HCT116 (cell line): ENCODE measurements around the gene CDNF. TPM values are rescaled to one million over a fixed set of nuclear protein-coding genes. Genes with fewer than 3 reads are reported as not detected.

Experiments
- ATAC-seq: fragments of 200-7000 bp; cut with Tn5 transposase; 2 replicates; pipeline ENCODE4 v1.9.1; 2020; ENCODE audit warnings: mild to moderate bottlenecking, moderate library complexity
- BruUV-seq: library from RNA; stranded (reverse); fragments of 400-500 nt; replicated peaks from 2 replicates; lab custom pipeline; 2021; lab: Mats Ljungman, UMichigan
- CTCF ChIA-PET: fragments of 300-600 bp; sonication (Branson Sonifier 250); formaldehyde crosslinking; loops from one replicate; lab custom pipeline; 2021; ENCODE audit warnings: antibody characterized with exemption; lab: Charles Lee
- POLR2A ChIA-PET: fragments of 300-600, 350-600 bp; sonication (Branson Sonifier 250); formaldehyde crosslinking; loops from one replicate; lab custom pipeline; 2021; ENCODE audit warnings: antibody characterized with exemption; lab: Charles Lee
- RAD21 ChIA-PET, 2 experiments: fragments of 300-600 bp; sonication (Branson Sonifier 250); formaldehyde crosslinking; loops; one replicate each; lab custom pipeline; 2023; ENCODE audit warnings: low total read pairs in 2 of 2; ENCODE audit not compliant: uncharacterized antibody in 2 of 2, unreplicated experiment in 2 of 2, low non-redundant PET in 1 of 2; lab: Charles Lee
- DNase-seq: peaks from one replicate; pipeline ENCODE4 v3.0.0-alpha.2; 2010; ENCODE audit warnings: low read depth, low spot score
- H2AFZ ChIP-seq: fragments of 200-600 bp; shearing (Covaris generic), sonication (generic); 2 replicates; pipeline ENCODE4 v1.6.1; 2017; ENCODE audit warnings: low read depth, mixed run types, mixed read lengths, antibody characterized with exemption, low read length; ENCODE audit not compliant: poor library complexity, severe bottlenecking
- H3K27ac ChIP-seq: 2 replicates; pipeline ENCODE4 v1.5.1; 2012; ENCODE audit warnings: low read depth, low read length
- H3K27me3 ChIP-seq: fragments of 200-600 bp; sonication (generic); 2 replicates; pipeline ENCODE4 v1.6.1; 2016; ENCODE audit warnings: mixed run types, low read length, mixed read lengths; ENCODE audit not compliant: insufficient read depth
- H3K36me3 ChIP-seq, 2 experiments: fragments of 200-500 bp in 1 of 2; fragments of 200-600 bp in 1 of 2; sonication (Bioruptor generic) in 1 of 2; sonication (generic) in 1 of 2; 2 replicates each; pipeline versions ENCODE4 v1.5.1 to v1.6.1; 2014 to 2016; ENCODE audit warnings: low read length in 2 of 2, inconsistent platforms in 1 of 2, mixed read lengths in 1 of 2, mixed run types in 1 of 2; ENCODE audit not compliant: insufficient read depth in 2 of 2, control insufficient read depth in 1 of 2
- H3K4me1 ChIP-seq, 2 experiments: fragments of 200-600 bp in 1 of 2; sonication (generic) in 1 of 2; 2 replicates each; pipeline versions ENCODE4 v1.5.1 to v1.6.1; 2012 to 2017; ENCODE audit warnings: low read length in 2 of 2, inconsistent platforms in 1 of 2, mild to moderate bottlenecking in 1 of 2, mixed read lengths in 1 of 2, mixed run types in 1 of 2, moderate library complexity in 1 of 2; ENCODE audit not compliant: insufficient read depth in 2 of 2, control insufficient read depth in 1 of 2
- H3K4me2 ChIP-seq: fragments of 200-600 bp; sonication (generic); 2 replicates; pipeline ENCODE4 v1.6.1; 2017; ENCODE audit warnings: mixed run types, low read length, mixed read lengths
- H3K4me3 ChIP-seq, 2 experiments: fragments of 200-600 bp in 1 of 2; sonication (generic) in 1 of 2; replicated peaks in 1 of 2; 2 replicates each; pipeline ENCODE4 v1.5.1; 2011 to 2016; ENCODE audit warnings: low read length in 2 of 2, control low read depth in 1 of 2, low read depth in 1 of 2, mild to moderate bottlenecking in 1 of 2, mixed read lengths in 1 of 2, mixed run types in 1 of 2
- H3K79me2 ChIP-seq: fragments of 200-600 bp; sonication (generic); 2 replicates; pipeline ENCODE4 v1.6.1; 2017; ENCODE audit warnings: mild to moderate bottlenecking, mixed run types, low read length, moderate library complexity, mixed read lengths; ENCODE audit not compliant: insufficient read depth
- H3K9ac ChIP-seq: fragments of 200-600 bp; sonication (generic); 2 replicates; pipeline ENCODE4 v1.6.1; 2016; ENCODE audit warnings: low read length, mixed read lengths
- H3K9me2 ChIP-seq: fragments of 200-600 bp; sonication (generic), shearing (Covaris generic); 2 replicates; pipeline ENCODE4 v1.6.1; 2017; ENCODE audit warnings: mixed run types, mild to moderate bottlenecking, moderate library complexity; ENCODE audit not compliant: insufficient read depth
- H3K9me3 ChIP-seq, 2 experiments: fragments of 200-500 bp in 1 of 2; fragments of 200-600 bp in 1 of 2; sonication (Bioruptor generic) in 1 of 2; sonication (generic) in 1 of 2; 2 replicates each; pipeline ENCODE4 v1.6.1; 2014 to 2017; ENCODE audit warnings: low read length in 2 of 2, mixed read lengths in 2 of 2, inconsistent platforms in 1 of 2, low read depth in 1 of 2, mild to moderate bottlenecking in 1 of 2, mixed run types in 1 of 2, moderate library complexity in 1 of 2; ENCODE audit not compliant: control insufficient read depth in 1 of 2, insufficient read depth in 1 of 2
- H4K20me1 ChIP-seq: fragments of 200-600 bp; sonication (generic), shearing (Covaris generic); 2 replicates; pipeline ENCODE4 v1.6.1; 2017; ENCODE audit warnings: mixed run types, mild to moderate bottlenecking, moderate library complexity; ENCODE audit not compliant: insufficient read depth
- ELF1 ChIP-seq: IDR thresholded peaks from 2 replicates; pipeline ENCODE4 v1.6.1; 2012; ENCODE audit warnings: low read depth, borderline replicate concordance
- EZH2phosphoT487 ChIP-seq: fragments of 200-600 bp; IDR thresholded peaks from 2 replicates; pipeline ENCODE4 v1.6.1; 2018; ENCODE audit warnings: antibody characterized with exemption, borderline replicate concordance
- FOSL1 ChIP-seq: IDR thresholded peaks from 2 replicates; pipeline ENCODE4 v1.6.1; 2012; ENCODE audit warnings: low read depth
- POLR2AphosphoS5 ChIP-seq: IDR thresholded peaks from 2 replicates; pipeline ENCODE4 v1.6.1; 2011; ENCODE audit warnings: mild to moderate bottlenecking, low read depth, low read length, moderate library complexity
- RAD21 ChIP-seq: IDR thresholded peaks from 2 replicates; pipeline ENCODE4 v1.6.1; 2012; ENCODE audit warnings: low read depth, mild to moderate bottlenecking
- TCF7L2 ChIP-seq: IDR thresholded peaks from 2 replicates; pipeline ENCODE4 v1.7.0; 2011; ENCODE audit warnings: borderline replicate concordance, inconsistent platforms; ENCODE audit not compliant: insufficient read depth, insufficient read length; ENCODE audit errors: extremely low read depth
- YY1 ChIP-seq: IDR thresholded peaks from 2 replicates; pipeline ENCODE4 v1.6.1; 2011; ENCODE audit warnings: low read length, low read depth, moderate library complexity, mild to moderate bottlenecking; ENCODE audit not compliant: insufficient replicate concordance; ENCODE audit errors: extremely low read depth
- ZNF274 ChIP-seq: fragments of 200-500 bp; sonication (Bioruptor generic); IDR thresholded peaks from 2 replicates; pipeline ENCODE4 v1.6.1; 2014; ENCODE audit warnings: mild to moderate bottlenecking, low read depth, low read length, inconsistent platforms
- intact Hi-C: fragments of 100-400 bp; cut with micrococcal nuclease; formaldehyde crosslinking; loops from 2 replicates; pipeline ENCODE4 v1.10.0; 2022
- total RNA-seq: library from RNA; stranded (reverse); gene quantifications from one replicate; pipeline ENCODE4 v1.2.1, GENCODE V29; 2021; ENCODE audit not compliant: unreplicated experiment

The CDNF gene
- total RNA-seq, 1 experiment from 2014 or later: 1.1 TPM

DNA sequence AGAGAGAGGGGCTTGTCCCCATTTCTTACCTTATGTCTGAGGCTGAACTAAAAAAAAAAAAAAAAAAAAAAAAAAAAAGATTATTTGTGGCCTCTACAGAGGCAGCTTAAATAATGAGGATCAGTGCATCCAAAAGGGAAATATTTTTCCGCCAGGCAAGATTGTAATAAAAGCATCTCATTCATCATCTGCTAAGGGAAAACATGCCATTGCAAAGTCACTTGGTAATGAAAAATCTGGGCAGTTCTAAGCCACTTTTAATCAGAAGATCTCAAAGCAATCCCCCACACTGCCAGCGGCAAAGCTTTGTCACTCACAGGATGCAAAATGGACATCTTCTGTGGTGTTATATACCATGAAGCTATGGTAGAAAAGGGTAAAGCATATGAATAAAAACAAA, 66.9 kb downstream of the CDNF start:
- H3K4me2 ChIP-seq: no peak overlapping the region
- ATAC-seq (no peak), DNase-seq (no peak)
- no peak overlapping the region for H3K4me3 ChIP-seq
- ChIA-PET POLR2A (no interaction called here), CTCF (no interaction called here), RAD21 (no interaction called here)
- H3K9ac ChIP-seq: no peak overlapping the region
- no TSS peak for BruUV-seq
- intact Hi-C loops: no loop called here
- no peak overlapping the region for H3K27ac ChIP-seq
- no peaks in the 10 kb centered on the region for H3K9me2 ChIP-seq
- no peaks in the 10 kb centered on the region for H3K36me3 ChIP-seq
- H4K20me1 ChIP-seq: no peaks in the 10 kb centered on the region
- no peak overlapping the region for H2AFZ ChIP-seq
- H3K4me1 ChIP-seq: no peaks in the 10 kb centered on the region
- no peaks in the 10 kb centered on the region for H3K9me3 ChIP-seq
- no peaks in the 10 kb centered on the region for H3K79me2 ChIP-seq
- H3K27me3 ChIP-seq: no peaks in the 10 kb centered on the region
- TF ChIP-seq EZH2phosphoT487: no peak
- TF ChIP-seq YY1: no peak
- TF ChIP-seq FOSL1: no peak
- no peak for TF ChIP-seq RAD21
- no peak for TF ChIP-seq POLR2AphosphoS5
- TF ChIP-seq ZNF274: no peak
- no peak for TF ChIP-seq ELF1
- TF ChIP-seq TCF7L2: no peak

Other genes with a start within 250 kb of the CDNF start
- 41.6 TPM for gene FAM107B, start 63.1 kb downstream of the CDNF start, total RNA-seq
- 19.9 TPM for gene HSPA14, start 269 bp upstream of the CDNF start, total RNA-seq
- gene MSANTD7, start 269 bp upstream of the CDNF start, total RNA-seq: 14.3 TPM
- gene SUV39H2, start 40.8 kb upstream of the CDNF start, total RNA-seq: 26.6 TPM
- gene DCLRE1C, start 116.1 kb upstream of the CDNF start, total RNA-seq: 14.5 TPM
- 1.4 TPM for gene MEIG1, start 121.4 kb upstream of the CDNF start, total RNA-seq
- not detected for gene OLAH, start 205.9 kb upstream of the CDNF start, total RNA-seq